HepG2 (cell line): Measurements from ENCODE around the gene CNNM2. TPM values are rescaled to one million over a fixed set of nuclear protein-coding genes. Genes with fewer than 3 reads are reported as not detected.

Source experiments
- RBAK ChIP-seq: sonication (generic); formaldehyde crosslinking; IDR thresholded peaks from 2 replicates; pipeline ENCODE4 v1.5.1; 2020; ENCODE audit warnings: mild to moderate bottlenecking, missing genetic modification reagents
- SALL1 ChIP-seq: sonication (generic); formaldehyde crosslinking; IDR thresholded peaks from 2 replicates; pipeline ENCODE4 v1.8.0; 2022; ENCODE audit warnings: mild to moderate bottlenecking, missing genetic modification reagents
- ZNF136 ChIP-seq: sonication (generic); formaldehyde crosslinking; IDR thresholded peaks from 2 replicates; pipeline ENCODE4 v1.8.1; 2022; ENCODE audit warnings: low read depth, mild to moderate bottlenecking, moderate library complexity, missing genetic modification reagents
- ZNF546 ChIP-seq: sonication (generic); formaldehyde crosslinking; conservative IDR thresholded peaks from 2 replicates; pipeline ENCODE4 v1.8.1; 2023; ENCODE audit warnings: mild to moderate bottlenecking, missing genetic modification reagents
- ZNF841 ChIP-seq: sonication (generic); formaldehyde crosslinking; IDR thresholded peaks from 2 replicates; pipeline ENCODE4 v1.8.1; 2023; ENCODE audit warnings: missing genetic modification reagents, borderline replicate concordance
- polyA plus RNA-seq, 8 experiments: library from polyadenylated mRNA; depleted of rRNA in 3 of 8; stranded (reverse) in 7 of 8; unstranded in 1 of 8; fragments of >200 nt; fragmentation: Illumina TruSeq in 4 of 8; extraction: Trizol in 4 of 8; gene quantifications; 2 replicates each; pipeline versions ENCODE4 v1.2.1 to v1.2.3, GENCODE V29; 2011 to 2016; ENCODE audit warnings: low read depth in 4 of 8, missing spikeins in 1 of 8, mixed read lengths in 1 of 8; ENCODE audit not compliant: insufficient read depth in 1 of 8
- total RNA-seq, 5 experiments: library from RNA; depleted of rRNA; stranded (reverse); fragments of >200 nt; fragmentation: Illumina TruSeq; extraction: Trizol; gene quantifications; 2 replicates each; pipeline ENCODE4 v1.2.3, GENCODE V29; 2016; ENCODE audit warnings: low read depth in 1 of 5
- TF ChIP-seq, protein P1 (sequence below): sonication (generic); formaldehyde crosslinking; IDR thresholded peaks from 2 replicates; pipeline ENCODE4 v1.9.0; 2021; ENCODE audit warnings: missing genetic modification reagents, borderline replicate concordance
- TF ChIP-seq, protein P2 (sequence below): sonication (generic); formaldehyde crosslinking; IDR thresholded peaks from 2 replicates; pipeline ENCODE4 v1.4.0; 2020; ENCODE audit warnings: missing genetic modification reagents
- TF ChIP-seq, protein P3 (sequence below): sonication (generic); formaldehyde crosslinking; IDR thresholded peaks from 2 replicates; pipeline ENCODE4 v1.4.0; 2020; ENCODE audit warnings: missing genetic modification reagents; ENCODE audit errors: not compliant biosample characterization
- TF ChIP-seq, protein P4 (sequence below): IDR thresholded peaks from 2 replicates; pipeline ENCODE4 v1.6.1; 2012; ENCODE audit warnings: low read depth, low read length, improper control_type of control experiment
- TF ChIP-seq, protein P5 (sequence below): sonication (generic); formaldehyde crosslinking; IDR thresholded peaks from 2 replicates; pipeline ENCODE4 v1.4.0; 2020; ENCODE audit warnings: mild to moderate bottlenecking, missing genetic modification reagents, borderline replicate concordance
- TF ChIP-seq, protein P6 (sequence below): sonication (generic); formaldehyde crosslinking; conservative IDR thresholded peaks from 2 replicates; pipeline ENCODE4 v1.5.0; 2020; ENCODE audit warnings: missing genetic modification reagents

The CNNM2 gene
- total and polyA plus RNA-seq, 2 of the 13 experiments (the other 11 are each of a cell fraction or from before 2014, with no cell fraction given): 7.1 to 9.0 TPM

DNA sequence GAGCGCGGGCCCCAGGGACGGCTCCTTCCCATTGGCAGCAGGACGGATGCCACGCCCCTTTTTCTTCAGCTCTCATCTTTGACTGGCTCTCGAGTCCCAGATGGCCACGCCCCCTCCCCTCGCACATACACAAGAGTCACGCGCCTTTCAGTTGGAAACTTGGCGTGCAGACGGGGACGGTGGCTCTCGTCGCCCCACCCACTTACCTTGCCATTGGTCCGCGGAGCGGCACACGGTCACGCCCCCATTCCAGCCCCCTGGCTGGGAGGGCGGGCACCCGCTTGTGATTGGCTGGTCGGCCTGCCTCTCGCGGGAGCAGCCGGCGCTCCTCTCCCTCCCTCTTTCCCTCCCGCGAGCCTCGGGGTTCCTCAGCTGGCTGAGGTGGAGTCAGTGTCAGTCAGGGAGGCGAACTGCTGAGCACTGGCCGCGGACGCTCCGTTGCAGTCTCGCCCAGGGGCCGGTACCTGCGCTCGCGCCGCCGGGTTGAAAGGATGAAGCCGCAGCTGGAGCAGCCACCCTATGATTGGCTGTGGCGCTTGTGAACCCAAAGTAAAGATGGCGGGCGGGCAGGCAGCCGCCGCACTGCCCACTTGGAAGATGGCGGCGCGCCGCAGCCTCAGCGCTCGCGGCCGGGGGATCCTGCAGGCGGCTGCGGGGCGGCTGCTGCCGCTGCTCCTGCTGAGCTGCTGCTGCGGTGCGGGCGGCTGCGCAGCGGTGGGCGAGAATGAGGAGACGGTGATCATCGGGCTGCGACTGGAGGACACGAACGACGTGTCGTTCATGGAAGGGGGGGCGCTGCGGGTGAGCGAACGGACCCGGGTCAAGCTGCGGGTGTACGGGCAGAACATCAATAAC lies at the start of gene CNNM2 (continued):
- TF ChIP-seq, protein P1, sequence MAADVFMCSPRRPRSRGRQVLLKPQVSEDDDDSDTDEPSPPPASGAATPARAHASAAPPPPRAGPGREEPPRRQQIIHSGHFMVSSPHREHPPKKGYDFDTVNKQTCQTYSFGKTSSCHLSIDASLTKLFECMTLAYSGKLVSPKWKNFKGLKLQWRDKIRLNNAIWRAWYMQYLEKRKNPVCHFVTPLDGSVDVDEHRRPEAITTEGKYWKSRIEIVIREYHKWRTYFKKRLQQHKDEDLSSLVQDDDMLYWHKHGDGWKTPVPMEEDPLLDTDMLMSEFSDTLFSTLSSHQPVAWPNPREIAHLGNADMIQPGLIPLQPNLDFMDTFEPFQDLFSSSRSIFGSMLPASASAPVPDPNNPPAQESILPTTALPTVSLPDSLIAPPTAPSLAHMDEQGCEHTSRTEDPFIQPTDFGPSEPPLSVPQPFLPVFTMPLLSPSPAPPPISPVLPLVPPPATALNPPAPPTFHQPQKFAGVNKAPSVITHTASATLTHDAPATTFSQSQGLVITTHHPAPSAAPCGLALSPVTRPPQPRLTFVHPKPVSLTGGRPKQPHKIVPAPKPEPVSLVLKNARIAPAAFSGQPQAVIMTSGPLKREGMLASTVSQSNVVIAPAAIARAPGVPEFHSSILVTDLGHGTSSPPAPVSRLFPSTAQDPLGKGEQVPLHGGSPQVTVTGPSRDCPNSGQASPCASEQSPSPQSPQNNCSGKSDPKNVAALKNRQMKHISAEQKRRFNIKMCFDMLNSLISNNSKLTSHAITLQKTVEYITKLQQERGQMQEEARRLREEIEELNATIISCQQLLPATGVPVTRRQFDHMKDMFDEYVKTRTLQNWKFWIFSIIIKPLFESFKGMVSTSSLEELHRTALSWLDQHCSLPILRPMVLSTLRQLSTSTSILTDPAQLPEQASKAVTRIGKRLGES (CRISPR knock-in tag): no peak
- TF ChIP-seq ZNF841 (no peak), ZNF546 (peak; percentile 58), RBAK (no peak), ZNF136 (CRISPR knock-in tag) (no peak), SALL1 (peak; percentile 1; the same call in 1 of the 2 replicates)
- TF ChIP-seq, protein P2, sequence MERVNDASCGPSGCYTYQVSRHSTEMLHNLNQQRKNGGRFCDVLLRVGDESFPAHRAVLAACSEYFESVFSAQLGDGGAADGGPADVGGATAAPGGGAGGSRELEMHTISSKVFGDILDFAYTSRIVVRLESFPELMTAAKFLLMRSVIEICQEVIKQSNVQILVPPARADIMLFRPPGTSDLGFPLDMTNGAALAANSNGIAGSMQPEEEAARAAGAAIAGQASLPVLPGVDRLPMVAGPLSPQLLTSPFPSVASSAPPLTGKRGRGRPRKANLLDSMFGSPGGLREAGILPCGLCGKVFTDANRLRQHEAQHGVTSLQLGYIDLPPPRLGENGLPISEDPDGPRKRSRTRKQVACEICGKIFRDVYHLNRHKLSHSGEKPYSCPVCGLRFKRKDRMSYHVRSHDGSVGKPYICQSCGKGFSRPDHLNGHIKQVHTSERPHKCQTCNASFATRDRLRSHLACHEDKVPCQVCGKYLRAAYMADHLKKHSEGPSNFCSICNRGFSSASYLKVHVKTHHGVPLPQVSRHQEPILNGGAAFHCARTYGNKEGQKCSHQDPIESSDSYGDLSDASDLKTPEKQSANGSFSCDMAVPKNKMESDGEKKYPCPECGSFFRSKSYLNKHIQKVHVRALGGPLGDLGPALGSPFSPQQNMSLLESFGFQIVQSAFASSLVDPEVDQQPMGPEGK: peak; percentile 57
- TF ChIP-seq, protein P3, sequence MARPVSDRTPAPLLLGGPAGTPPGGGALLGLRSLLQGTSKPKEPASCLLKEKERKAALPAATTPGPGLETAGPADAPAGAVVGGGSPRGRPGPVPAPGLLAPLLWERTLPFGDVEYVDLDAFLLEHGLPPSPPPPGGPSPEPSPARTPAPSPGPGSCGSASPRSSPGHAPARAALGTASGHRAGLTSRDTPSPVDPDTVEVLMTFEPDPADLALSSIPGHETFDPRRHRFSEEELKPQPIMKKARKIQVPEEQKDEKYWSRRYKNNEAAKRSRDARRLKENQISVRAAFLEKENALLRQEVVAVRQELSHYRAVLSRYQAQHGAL (CRISPR knock-in tag): no peak
- TF ChIP-seq, protein P4, sequence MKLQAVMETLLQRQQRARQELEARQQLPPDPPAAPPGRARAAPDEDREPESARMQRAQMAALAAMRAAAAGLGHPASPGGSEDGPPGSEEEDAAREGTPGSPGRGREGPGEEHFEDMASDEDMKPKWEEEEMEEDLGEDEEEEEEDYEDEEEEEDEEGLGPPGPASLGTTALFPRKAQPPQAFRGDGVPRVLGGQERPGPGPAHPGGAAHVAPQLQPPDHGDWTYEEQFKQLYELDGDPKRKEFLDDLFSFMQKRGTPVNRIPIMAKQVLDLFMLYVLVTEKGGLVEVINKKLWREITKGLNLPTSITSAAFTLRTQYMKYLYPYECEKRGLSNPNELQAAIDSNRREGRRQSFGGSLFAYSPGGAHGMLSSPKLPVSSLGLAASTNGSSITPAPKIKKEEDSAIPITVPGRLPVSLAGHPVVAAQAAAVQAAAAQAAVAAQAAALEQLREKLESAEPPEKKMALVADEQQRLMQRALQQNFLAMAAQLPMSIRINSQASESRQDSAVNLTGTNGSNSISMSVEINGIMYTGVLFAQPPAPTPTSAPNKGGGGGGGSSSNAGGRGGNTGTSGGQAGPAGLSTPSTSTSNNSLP: no peak
- TF ChIP-seq, protein P5, sequence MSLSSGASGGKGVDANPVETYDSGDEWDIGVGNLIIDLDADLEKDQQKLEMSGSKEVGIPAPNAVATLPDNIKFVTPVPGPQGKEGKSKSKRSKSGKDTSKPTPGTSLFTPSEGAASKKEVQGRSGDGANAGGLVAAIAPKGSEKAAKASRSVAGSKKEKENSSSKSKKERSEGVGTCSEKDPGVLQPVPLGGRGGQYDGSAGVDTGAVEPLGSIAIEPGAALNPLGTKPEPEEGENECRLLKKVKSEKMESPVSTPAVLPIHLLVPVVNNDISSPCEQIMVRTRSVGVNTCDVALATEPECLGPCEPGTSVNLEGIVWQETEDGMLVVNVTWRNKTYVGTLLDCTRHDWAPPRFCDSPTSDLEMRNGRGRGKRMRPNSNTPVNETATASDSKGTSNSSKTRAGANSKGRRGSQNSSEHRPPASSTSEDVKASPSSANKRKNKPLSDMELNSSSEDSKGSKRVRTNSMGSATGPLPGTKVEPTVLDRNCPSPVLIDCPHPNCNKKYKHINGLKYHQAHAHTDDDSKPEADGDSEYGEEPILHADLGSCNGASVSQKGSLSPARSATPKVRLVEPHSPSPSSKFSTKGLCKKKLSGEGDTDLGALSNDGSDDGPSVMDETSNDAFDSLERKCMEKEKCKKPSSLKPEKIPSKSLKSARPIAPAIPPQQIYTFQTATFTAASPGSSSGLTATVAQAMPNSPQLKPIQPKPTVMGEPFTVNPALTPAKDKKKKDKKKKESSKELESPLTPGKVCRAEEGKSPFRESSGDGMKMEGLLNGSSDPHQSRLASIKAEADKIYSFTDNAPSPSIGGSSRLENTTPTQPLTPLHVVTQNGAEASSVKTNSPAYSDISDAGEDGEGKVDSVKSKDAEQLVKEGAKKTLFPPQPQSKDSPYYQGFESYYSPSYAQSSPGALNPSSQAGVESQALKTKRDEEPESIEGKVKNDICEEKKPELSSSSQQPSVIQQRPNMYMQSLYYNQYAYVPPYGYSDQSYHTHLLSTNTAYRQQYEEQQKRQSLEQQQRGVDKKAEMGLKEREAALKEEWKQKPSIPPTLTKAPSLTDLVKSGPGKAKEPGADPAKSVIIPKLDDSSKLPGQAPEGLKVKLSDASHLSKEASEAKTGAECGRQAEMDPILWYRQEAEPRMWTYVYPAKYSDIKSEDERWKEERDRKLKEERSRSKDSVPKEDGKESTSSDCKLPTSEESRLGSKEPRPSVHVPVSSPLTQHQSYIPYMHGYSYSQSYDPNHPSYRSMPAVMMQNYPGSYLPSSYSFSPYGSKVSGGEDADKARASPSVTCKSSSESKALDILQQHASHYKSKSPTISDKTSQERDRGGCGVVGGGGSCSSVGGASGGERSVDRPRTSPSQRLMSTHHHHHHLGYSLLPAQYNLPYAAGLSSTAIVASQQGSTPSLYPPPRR (CRISPR knock-in tag): no peak
- TF ChIP-seq, protein P6, sequence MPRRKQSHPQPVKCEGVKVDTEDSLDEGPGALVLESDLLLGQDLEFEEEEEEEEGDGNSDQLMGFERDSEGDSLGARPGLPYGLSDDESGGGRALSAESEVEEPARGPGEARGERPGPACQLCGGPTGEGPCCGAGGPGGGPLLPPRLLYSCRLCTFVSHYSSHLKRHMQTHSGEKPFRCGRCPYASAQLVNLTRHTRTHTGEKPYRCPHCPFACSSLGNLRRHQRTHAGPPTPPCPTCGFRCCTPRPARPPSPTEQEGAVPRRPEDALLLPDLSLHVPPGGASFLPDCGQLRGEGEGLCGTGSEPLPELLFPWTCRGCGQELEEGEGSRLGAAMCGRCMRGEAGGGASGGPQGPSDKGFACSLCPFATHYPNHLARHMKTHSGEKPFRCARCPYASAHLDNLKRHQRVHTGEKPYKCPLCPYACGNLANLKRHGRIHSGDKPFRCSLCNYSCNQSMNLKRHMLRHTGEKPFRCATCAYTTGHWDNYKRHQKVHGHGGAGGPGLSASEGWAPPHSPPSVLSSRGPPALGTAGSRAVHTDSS (CRISPR knock-in tag): no peak
